Motor neuron (in vitro differentiated cells): ENCODE data around the gene AKR1B1. TPM values are rescaled to one million over a fixed set of nuclear protein-coding genes. Genes with fewer than 3 reads are reported as not detected.

Source experiments
- ATAC-seq, 8 experiments: fragments of 200-7000 bp; cut with Tn5 transposase; replicated peaks in 6 of 8; 2 replicates each; pipeline ENCODE4 v1.8.0; 2021; ENCODE audit warnings: mild to moderate bottlenecking in 8 of 8, moderate library complexity in 8 of 8
- H3K27ac ChIP-seq, 2 donors: fragments of 250-450 bp; sonication (Bioruptor Pico); 2 replicates each; pipeline ENCODE4 v1.9.0; 2021; ENCODE audit warnings: antibody characterized with exemption in 2 of 2, mild to moderate bottlenecking in 2 of 2, moderate library complexity in 1 of 2
- H3K4me1 ChIP-seq, 2 donors: fragments of 250-450 bp; sonication (Bioruptor Pico); replicated peaks in 1 of 2; 2 replicates each; pipeline ENCODE4 v1.6.1; 2021; ENCODE audit warnings: antibody characterized with exemption in 2 of 2, mild to moderate bottlenecking in 2 of 2, moderate library complexity in 1 of 2
- H3K4me3 ChIP-seq, 5 donors: fragments of 250-450 bp; sonication (Bioruptor Pico); 2 replicates each; pipeline ENCODE4 v1.9.0; 2021; ENCODE audit warnings: antibody characterized with exemption in 5 of 5, mild to moderate bottlenecking in 5 of 5, moderate library complexity in 4 of 5
- WGBS, 10 experiments: fragments of 450-650 bp; shearing (Covaris generic); methylation state at CpG; one replicate each; pipeline ENCODE4 v1.0.0; 2022; 5-methylcytosine and 5-hydroxymethylcytosine counted together
- in situ Hi-C, 9 experiments: fragments of 400-800 bp; cut with MboI; loops; one replicate each; pipeline ENCODE4 v1.15.0; 2021; ENCODE audit warnings: low sequenced_read_pairs in 9 of 9, low pct_unique_long_range_greater_than_20kb in 2 of 9; ENCODE audit not compliant: unreplicated experiment in 9 of 9
- total RNA-seq, 8 experiments: library from RNA; unstranded; fragments of 300-600 nt; gene quantifications; 2 replicates each; pipeline versions ENCODE4 v1.2.3 to v1.2.4, GENCODE V29; 2022

AKR1B1 gene
- total RNA-seq, 8 experiments from 2014 or later, result 33.7 to 104 (median 46.1) TPM

DNA sequence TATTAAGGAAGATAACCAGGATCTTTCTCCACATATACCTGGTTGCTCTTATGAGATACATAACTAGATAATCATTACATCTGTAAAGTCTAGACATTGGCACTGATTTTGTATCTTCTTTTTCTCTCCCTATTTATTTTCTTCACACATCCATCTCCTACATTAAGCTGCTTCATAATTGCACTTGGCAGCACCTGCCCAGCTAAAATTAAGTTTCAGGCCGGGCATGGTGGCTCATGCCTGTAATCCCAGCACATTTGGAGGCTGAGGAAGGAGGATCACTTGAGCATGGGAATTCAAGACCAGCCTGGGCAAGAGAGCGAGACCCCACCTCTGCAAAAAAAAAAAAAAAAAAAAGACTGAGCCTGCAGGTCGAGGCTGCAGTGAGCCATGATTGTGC, 22.3 kb upstream of the AKR1B1 start:
- Histone ChIP-seq H3K4me3 (no peak overlapping the region), H3K4me1 (peaks cover 0 to 12% of the 10 kb centered on the region in 2 donors), H3K27ac (no peak overlapping the region)
- in situ Hi-C loops, result no loop called here
- 53 to 100% (median 78%) methylated on average over 1 to 3 of the region's 3 CpGs; no CpG with 5 or more reads in 2 of the 10 experiments for WGBS, 10 experiments
- ATAC-seq, result no peak

GRCh38 chr7:134480730-134481129, 21.8 kb upstream of the AKR1B1 start:
- peaks cover 0 to 12% of the 10 kb centered on the region in 2 donors for H3K4me1 ChIP-seq
- peak in 7 of 8 experiments; percentile 41 to 100 (median 64) for ATAC-seq
- H3K27ac ChIP-seq, result no peak overlapping the region
- in situ Hi-C loops, result no loop called here
- H3K4me3 ChIP-seq, result no peak overlapping the region
- 0 to 13% (median 0%) methylated on average over 2 of the region's 2 CpGs; no CpG with 5 or more reads in 3 of the 10 experiments for WGBS, 10 experiments

GRCh38 chr7:134480202-134480601, 21.3 kb upstream of the AKR1B1 start:
- in situ Hi-C loops, result no loop called here

DNA sequence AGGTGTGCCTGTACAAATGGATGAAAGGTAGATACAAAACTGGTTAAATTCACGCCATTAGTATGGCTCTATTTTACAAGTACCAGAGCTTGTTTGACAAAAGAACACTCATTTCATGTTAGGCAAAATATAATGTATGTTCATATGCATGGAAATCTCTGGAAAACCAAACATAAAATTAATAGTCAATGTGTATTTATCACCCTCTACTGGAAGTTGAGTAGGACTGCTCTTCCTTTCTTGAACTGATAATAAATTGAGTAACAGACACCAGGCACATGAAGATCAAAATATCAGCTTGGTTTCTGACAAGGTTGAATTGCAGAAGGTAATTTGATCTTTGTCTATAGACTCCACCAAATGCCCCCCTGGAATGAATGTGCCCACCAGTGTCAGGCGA, 19.8 kb upstream of the AKR1B1 start:
- Histone ChIP-seq H3K4me1 (peaks cover 0 to 12% of the 10 kb centered on the region in 2 donors), H3K27ac (no peak overlapping the region), H3K4me3 (no peak overlapping the region)
- no peak for ATAC-seq
- in situ Hi-C loops, result no loop called here
- 20 to 90% (median 67%) methylated on average over 1 to 2 of the region's 2 CpGs for WGBS, 10 experiments

More at GRCh38 chr7:134480202-134480601, 21.3 kb upstream of the AKR1B1 start:
- ATAC-seq, result no peak
- no peak overlapping the region for H3K27ac ChIP-seq
- no peak overlapping the region for H3K4me3 ChIP-seq
- H3K4me1 ChIP-seq, result peaks cover 0 to 12% of the 10 kb centered on the region in 2 donors

DNA sequence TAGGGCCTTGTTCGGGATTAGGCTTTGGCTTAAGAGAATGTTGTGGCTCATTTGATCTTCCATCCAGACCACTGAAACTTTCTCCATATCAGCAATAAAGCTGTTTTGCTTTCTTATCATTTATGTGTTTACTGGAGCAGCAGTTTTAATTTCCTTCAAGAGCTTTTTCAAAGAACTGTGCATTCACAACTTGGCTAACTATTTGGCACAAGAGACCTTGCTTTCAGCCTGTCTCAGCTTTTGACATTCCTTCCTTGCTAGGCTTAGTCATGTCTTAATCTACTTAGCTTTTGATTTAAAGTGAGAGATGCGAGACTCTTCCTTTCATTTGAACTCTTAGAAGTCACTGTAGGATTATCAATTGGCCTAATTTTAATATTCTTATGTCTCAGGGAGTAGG, 19.1 kb upstream of the AKR1B1 start:
- no peak for ATAC-seq
- in situ Hi-C loops, result no loop called here
- peaks cover 0 to 12% of the 10 kb centered on the region in 2 donors for H3K4me1 ChIP-seq
- WGBS, 10 experiments, result 40 to 100% (median 67%) methylated on average over 1 to 2 of the region's 2 CpGs; no CpG with 5 or more reads in 2 of the 10 experiments
- H3K27ac ChIP-seq, result no peak overlapping the region
- H3K4me3 ChIP-seq, result no peak overlapping the region

DNA sequence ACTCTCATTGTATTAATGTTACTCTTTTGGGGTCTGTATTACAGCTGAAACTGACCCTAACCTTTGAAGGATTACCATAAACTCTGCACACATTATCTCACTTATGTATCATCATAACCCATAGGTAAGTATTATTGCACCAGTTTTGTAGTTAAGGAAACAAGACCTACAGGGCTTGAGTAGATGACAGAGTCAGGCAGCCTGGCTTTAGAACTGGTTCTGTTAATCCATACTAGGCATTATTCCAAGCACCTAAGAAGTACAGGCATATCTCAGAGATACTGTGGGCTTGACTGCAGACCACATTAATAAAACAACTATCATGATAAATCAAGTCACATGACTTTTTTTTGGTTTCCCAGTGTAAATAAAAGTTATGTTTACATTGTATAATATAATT, 17.1 kb upstream of the AKR1B1 start:
- Histone ChIP-seq H3K4me1 (peaks cover 0 to 11% of the 10 kb centered on the region in 2 donors), H3K27ac (no peak overlapping the region), H3K4me3 (no peak overlapping the region)
- no peak for ATAC-seq
- in situ Hi-C loops, result no loop called here

DNA sequence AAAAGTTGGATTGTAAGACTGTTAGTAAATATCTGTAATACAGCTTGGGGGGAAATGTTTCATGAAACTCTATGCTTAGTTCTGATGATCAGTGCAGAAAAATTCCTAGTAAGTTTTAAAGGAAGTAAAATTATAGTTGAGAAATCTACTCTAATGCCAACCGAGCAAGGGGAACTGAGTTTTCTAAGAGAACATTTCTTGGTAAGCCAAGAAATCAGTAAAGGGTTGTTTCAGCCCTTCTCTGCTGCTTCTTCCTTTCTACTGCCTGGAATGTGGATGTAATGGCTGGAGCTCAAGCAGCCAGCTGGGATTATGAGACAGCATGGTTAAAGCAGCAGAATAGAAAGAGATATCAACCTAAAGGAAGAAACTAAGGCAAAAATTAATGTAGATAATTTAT, 15.9 kb upstream of the AKR1B1 start:
- Histone ChIP-seq H3K27ac (no peak overlapping the region), H3K4me1 (peaks cover 0 to under 1% of the 10 kb centered on the region in 2 donors), H3K4me3 (no peak overlapping the region)
- 17 to 100% (median 79%) methylated on average over 1 of the region's 1 CpG; no CpG with 5 or more reads in 2 of the 10 experiments for WGBS, 10 experiments
- ATAC-seq, result no peak
- in situ Hi-C loops, result no loop called here

DNA sequence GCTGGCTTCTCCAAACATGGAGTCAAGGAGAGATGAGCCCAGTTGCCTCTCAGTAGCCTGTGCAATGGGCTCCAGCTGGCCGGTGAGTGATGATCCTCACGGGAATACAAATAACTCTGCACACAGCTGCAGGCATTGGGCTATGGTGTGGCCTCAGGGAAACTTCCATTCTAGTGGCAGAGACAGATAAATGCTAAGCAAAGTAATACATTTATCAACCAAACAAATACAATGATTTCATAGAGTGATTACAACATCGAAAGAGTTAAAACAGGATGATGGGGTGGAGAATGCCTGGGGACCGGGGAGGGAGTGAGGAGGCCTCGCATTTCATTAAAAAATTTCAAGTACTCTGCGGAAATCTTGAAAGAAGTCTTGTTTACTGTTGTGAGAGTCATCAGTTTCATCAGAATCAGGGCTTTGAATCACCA, 15.0 kb upstream of the AKR1B1 start:
- WGBS, 10 experiments, result 37 to 100% (median 50%) methylated on average over 2 to 4 of the region's 6 CpGs; no CpG with 5 or more reads in 4 of the 10 experiments
- Histone ChIP-seq H3K27ac (no peak overlapping the region), H3K4me1 (no peaks in the 10 kb centered on the region), H3K4me3 (no peak overlapping the region)
- in situ Hi-C loops, result no loop called here
- peak in 3 of 8 experiments; percentile 13 to 77 (median 62) for ATAC-seq

GRCh38 chr7:134472572-134473244, 13.8 kb upstream of the AKR1B1 start:
- H3K27ac ChIP-seq, result no peak overlapping the region
- no peak for ATAC-seq
- in situ Hi-C loops, result no loop called here
- WGBS, 10 experiments, result 28 to 100% (median 91%) methylated on average over 1 to 2 of the region's 2 CpGs; no CpG with 5 or more reads in 2 of the 10 experiments
- H3K4me1 ChIP-seq, result no peaks in the 10 kb centered on the region
- no peak overlapping the region for H3K4me3 ChIP-seq

GRCh38 chr7:134470864-134471263, 12.0 kb upstream of the AKR1B1 start:
- in situ Hi-C loops, result no loop called here
- 0 to 100% (median 77%) methylated on average over 1 to 4 of the region's 4 CpGs; no CpG with 5 or more reads in 3 of the 10 experiments for WGBS, 10 experiments
- ATAC-seq, result no peak
- Histone ChIP-seq H3K4me1 (no peaks in the 10 kb centered on the region), H3K4me3 (no peak overlapping the region), H3K27ac (no peak overlapping the region)

DNA sequence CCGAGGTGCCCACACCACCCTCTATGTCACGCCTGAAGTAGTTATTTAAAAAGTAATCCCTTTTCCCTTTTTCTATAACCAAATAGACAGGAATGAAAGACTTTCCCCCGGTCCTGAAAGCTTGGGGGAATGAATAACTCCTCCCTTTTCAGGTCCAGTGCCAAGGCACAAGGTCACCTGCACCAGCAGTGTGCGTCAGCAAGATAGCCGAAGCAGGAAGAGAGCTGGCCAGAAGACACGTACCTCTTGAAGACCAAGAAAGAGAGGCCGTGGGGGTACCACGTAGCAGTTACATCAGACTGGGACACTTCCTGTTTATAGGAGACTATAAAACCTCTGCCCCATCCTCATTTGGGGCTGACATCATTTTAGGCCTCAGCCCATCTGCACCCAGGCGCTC, 10.7 kb upstream of the AKR1B1 start:
- WGBS, 10 experiments, result 46 to 100% (median 80%) methylated on average over 1 to 7 of the region's 9 CpGs; no CpG with 5 or more reads in 1 of the 10 experiments
- Histone ChIP-seq H3K4me3 (no peak overlapping the region), H3K4me1 (no peaks in the 10 kb centered on the region), H3K27ac (no peak overlapping the region)
- in situ Hi-C loops, result no loop called here
- no peak for ATAC-seq

GRCh38 chr7:134468475-134468874, 9.6 kb upstream of the AKR1B1 start:
- H3K4me3 ChIP-seq, result no peak overlapping the region
- no peak overlapping the region for H3K27ac ChIP-seq
- in situ Hi-C loops, result no loop called here
- no peaks in the 10 kb centered on the region for H3K4me1 ChIP-seq
- 40 to 100% (median 89%) methylated on average over 1 to 6 of the region's 6 CpGs; no CpG with 5 or more reads in 2 of the 10 experiments for WGBS, 10 experiments
- no peak for ATAC-seq

DNA sequence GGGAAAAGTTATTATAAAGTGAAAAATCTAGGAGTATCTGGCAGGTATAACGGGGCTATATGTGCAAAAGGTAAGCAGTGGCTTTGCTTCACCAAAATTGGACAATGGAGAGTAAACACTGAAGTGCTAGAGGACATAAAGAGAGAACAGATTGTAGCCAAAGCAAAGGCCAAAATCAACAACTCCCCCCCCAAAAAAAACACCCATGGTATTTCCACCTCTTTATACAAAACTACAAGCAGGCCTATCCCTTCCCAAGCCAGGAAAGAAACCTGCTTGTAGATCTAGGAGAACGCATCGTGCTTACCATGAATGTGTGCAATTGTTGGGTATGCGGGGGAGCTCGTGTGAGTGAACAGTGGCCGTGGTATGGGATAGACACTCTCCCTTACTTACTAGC, 9.2 kb upstream of the AKR1B1 start:
- H3K27ac ChIP-seq, result no peak overlapping the region
- ATAC-seq, result no peak
- no peaks in the 10 kb centered on the region for H3K4me1 ChIP-seq
- 0 to 100% (median 73%) methylated on average over 1 to 6 of the region's 6 CpGs; no CpG with 5 or more reads in 2 of the 10 experiments for WGBS, 10 experiments
- H3K4me3 ChIP-seq, result no peak overlapping the region
- in situ Hi-C loops, result no loop called here

- no peak for ATAC-seq
- in situ Hi-C loops, result no loop called here
- no peak overlapping the region for H3K4me3 ChIP-seq
- no peak overlapping the region for H3K27ac ChIP-seq
- no peaks in the 10 kb centered on the region for H3K4me1 ChIP-seq
- 57 to 95% (median 76%) methylated on average over 5 to 6 of the region's 6 CpGs for WGBS, 10 experiments
These were observed 6.6 kb upstream of the AKR1B1 start for GRCh38 chr7:134465491-134465890.
